Measurements from ENCODE around the gene EEF1A2.

EEF1A2 gene

GRCh38 chr20:63536997-63537524, 38.2 kb upstream of the EEF1A2 start, which contains the start of gene PTK6:
Gene PTK6, minus strand, starts transcription at chr20:63537376. Its CDS starts 62 bp downstream, at chr20:63537314.
- no peak for DNase-seq

- DNase-seq = no peak
Observed at GRCh38 chr20:63536241-63536977, 37.5 kb upstream of the EEF1A2 start.

GRCh38 chr20:63534831-63535651, 36.2 kb upstream of the EEF1A2 start:
- no peak for DNase-seq

GRCh38 chr20:63534427-63534830, 35.5 kb upstream of the EEF1A2 start:
- DNase-seq = no peak

GRCh38 chr20:63533871-63534393, 35.0 kb upstream of the EEF1A2 start:
- no peak for DNase-seq

- no peak for DNase-seq
Observed at GRCh38 chr20:63533388-63533787, 34.5 kb upstream of the EEF1A2 start.

- DNase-seq = no peak
Observed at GRCh38 chr20:63532449-63532971, 33.6 kb upstream of the EEF1A2 start.

- DNase-seq = no peak
Observed at GRCh38 chr20:63531686-63532448, 33.0 kb upstream of the EEF1A2 start.

GRCh38 chr20:63530788-63531160, 31.9 kb upstream of the EEF1A2 start:
- DNase-seq = no peak

- DNase-seq = no peak
Observed at GRCh38 chr20:63529861-63530787, 31.2 kb upstream of the EEF1A2 start.

GRCh38 chr20:63529180-63529860, 30.4 kb upstream of the EEF1A2 start:
- DNase-seq = no peak

- DNase-seq = no peak
Observed at GRCh38 chr20:63527184-63527583, 28.3 kb upstream of the EEF1A2 start.

GRCh38 chr20:63525971-63526370, 27.1 kb upstream of the EEF1A2 start:
- DNase-seq = no peak

GRCh38 chr20:63525185-63525584, 26.3 kb upstream of the EEF1A2 start:
- no peak for DNase-seq

- no peak for DNase-seq
Observed at GRCh38 chr20:63522981-63523611, 24.2 kb upstream of the EEF1A2 start.

GRCh38 chr20:63522091-63522868, 23.4 kb upstream of the EEF1A2 start:
- DNase-seq = no peak

GRCh38 chr20:63521602-63522001, 22.7 kb upstream of the EEF1A2 start:
- DNase-seq = no peak

GRCh38 chr20:63520934-63521601, 22.2 kb upstream of the EEF1A2 start:
- no peak for DNase-seq

- DNase-seq = no peak
Observed at GRCh38 chr20:63520504-63520933, 21.6 kb upstream of the EEF1A2 start, which contains the start of gene PPDPF. Gene PPDPF, plus strand, starts transcription at chr20:63520765. Its CDS starts 544 bp downstream, at chr20:63521309.
